ENCODE measurements around the gene PACC1.

GRCh38 chr1:212329105-212329504 is 85.6 kb downstream of the PACC1 start:
- TF ChIP-seq CTCF (conservative IDR thresholded peaks at IDR 0.05; ENCODE audit: low read depth, low read length): no peak
- TF ChIP-seq EZH2 (IDR thresholded peaks at IDR 0.05; ENCODE audit: borderline replicate concordance, low read depth, low read length, poor library complexity, severe bottlenecking): no peak

Data from A673 (cell line).